Loucy (cell line): ENCODE data around the gene TAF3.

Source experiments
- H2AFZ ChIP-seq: fragments of 200-600 bp; sonication (generic); 2 replicates; pipeline ENCODE4 v1.6.0; 2016; ENCODE audit warnings: antibody characterized with exemption, mild to moderate bottlenecking, low read length, moderate library complexity
- H3F3A ChIP-seq: fragments of 200-600 bp; 2 replicates; pipeline ENCODE4 v1.6.0; 2016; ENCODE audit warnings: antibody characterized with exemption, low read depth, mild to moderate bottlenecking
- H3K27me3 ChIP-seq: fragments of 200-600 bp; sonication (generic); 2 replicates; pipeline ENCODE4 v1.6.1; 2014; ENCODE audit warnings: low read length, mild to moderate bottlenecking; ENCODE audit not compliant: insufficient read depth, poor library complexity, severe bottlenecking
- H3K36me3 ChIP-seq: fragments of 200-600 bp; sonication (generic); 2 replicates; pipeline ENCODE4 v1.6.1; 2016; ENCODE audit warnings: low read length; ENCODE audit not compliant: insufficient read depth
- H3K4me1 ChIP-seq: fragments of 200-600 bp; sonication (generic); 2 replicates; pipeline ENCODE4 v1.5.1; 2014; ENCODE audit warnings: low read length, mild to moderate bottlenecking; ENCODE audit not compliant: insufficient read depth, poor library complexity, severe bottlenecking
- H3K4me2 ChIP-seq: fragments of 200-600 bp; sonication (generic); 2 replicates; pipeline ENCODE4 v1.6.0; 2014; ENCODE audit warnings: antibody characterized with exemption, low read length, low read depth, mild to moderate bottlenecking; ENCODE audit not compliant: poor library complexity, severe bottlenecking
- H3K4me3 ChIP-seq: fragments of 200-600 bp; sonication (generic); 2 replicates; pipeline ENCODE4 v1.5.1; 2014; ENCODE audit warnings: low read length, mild to moderate bottlenecking, mixed read lengths; ENCODE audit not compliant: poor library complexity, severe bottlenecking
- H3K79me2 ChIP-seq: fragments of 200-600 bp; sonication (generic); 2 replicates; pipeline ENCODE4 v1.6.1; 2014; ENCODE audit warnings: low read length; ENCODE audit not compliant: insufficient read depth
- H3K9ac ChIP-seq: fragments of 200-600 bp; sonication (generic); 2 replicates; pipeline ENCODE4 v1.6.0; 2014; ENCODE audit warnings: mild to moderate bottlenecking, low read depth, low read length, moderate library complexity; ENCODE audit not compliant: poor library complexity, severe bottlenecking
- H3K9me2 ChIP-seq: fragments of 200-600 bp; sonication (generic); replicated peaks from 2 replicates; pipeline ENCODE4 v1.6.1; 2016; ENCODE audit warnings: low read depth, low read length, mixed read lengths
- H3K9me3 ChIP-seq: fragments of 200-600 bp; sonication (generic); 2 replicates; pipeline ENCODE4 v1.6.1; 2014; ENCODE audit warnings: mild to moderate bottlenecking, antibody characterized with exemption, low read length, low read depth; ENCODE audit not compliant: insufficient read depth
- H4K20me1 ChIP-seq: fragments of 200-600 bp; sonication (generic); 2 replicates; pipeline ENCODE4 v1.6.0; 2014; ENCODE audit warnings: antibody characterized with exemption, low read length, mild to moderate bottlenecking; ENCODE audit not compliant: insufficient read depth, poor library complexity, severe bottlenecking
- CTCF ChIP-seq: fragments of 200-600 bp; sonication (generic); conservative IDR thresholded peaks from 2 replicates; pipeline ENCODE4 v1.5.1; 2014; ENCODE audit warnings: mild to moderate bottlenecking, antibody characterized with exemption, low read length
- EZH2phosphoT487 ChIP-seq: fragments of 200-600 bp; IDR thresholded peaks from 2 replicates; pipeline ENCODE4 v1.6.1; 2018; ENCODE audit warnings: antibody characterized with exemption, mild to moderate bottlenecking, moderate library complexity, borderline replicate concordance

Gene TAF3

GRCh38 chr10:7901256-7901655 is 83.0 kb downstream of the TAF3 start:
- H3K9me3 ChIP-seq: no peaks in the 10 kb centered on the region
- no peak overlapping the region for H3K9ac ChIP-seq
- no peaks in the 10 kb centered on the region for H3K27me3 ChIP-seq
- H3K36me3 ChIP-seq: peaks cover 22% of the 10 kb centered on the region
- no peaks in the 10 kb centered on the region for H3K9me2 ChIP-seq
- no peak overlapping the region for H3K4me3 ChIP-seq
- H2AFZ ChIP-seq: no peak overlapping the region
- TF ChIP-seq EZH2phosphoT487: no peak
- no peak for TF ChIP-seq CTCF
- H4K20me1 ChIP-seq: no peaks in the 10 kb centered on the region
- H3K4me2 ChIP-seq: no peak overlapping the region
- peaks cover 9% of the 10 kb centered on the region; the same call in 1 of the 2 replicates for H3K79me2 ChIP-seq
- H3K4me1 ChIP-seq: no peaks in the 10 kb centered on the region
- H3F3A ChIP-seq: no peaks in the 10 kb centered on the region

- no peaks in the 10 kb centered on the region for H3K27me3 ChIP-seq
- TF ChIP-seq CTCF (no peak), EZH2phosphoT487 (no peak)
These were observed 84.1 kb downstream of the TAF3 start for GRCh38 chr10:7902413-7902812.

GRCh38 chr10:7903851-7904250 is 85.5 kb downstream of the TAF3 start:
- TF ChIP-seq CTCF: no peak
- no peak for TF ChIP-seq EZH2phosphoT487
- peaks cover 10% of the 10 kb centered on the region for H3K4me1 ChIP-seq
- H2AFZ ChIP-seq: no peak overlapping the region
- H3K9me3 ChIP-seq: no peaks in the 10 kb centered on the region
- no peaks in the 10 kb centered on the region for H4K20me1 ChIP-seq
- H3K9me2 ChIP-seq: no peaks in the 10 kb centered on the region
- H3K4me3 ChIP-seq: no peak overlapping the region
- H3K79me2 ChIP-seq: peaks cover 9% of the 10 kb centered on the region; the same call in 1 of the 2 replicates
- no peak overlapping the region for H3K4me2 ChIP-seq
- H3K36me3 ChIP-seq: peaks cover 7% of the 10 kb centered on the region; the same call in 1 of the 2 replicates
- H3K9ac ChIP-seq: no peak overlapping the region
- H3F3A ChIP-seq: no peaks in the 10 kb centered on the region
- H3K27me3 ChIP-seq: no peaks in the 10 kb centered on the region

More at GRCh38 chr10:7902413-7902812, 84.1 kb downstream of the TAF3 start:
- H3K79me2 ChIP-seq: peaks cover 9% of the 10 kb centered on the region; the same call in 1 of the 2 replicates
- no peak overlapping the region for H3K9ac ChIP-seq
- no peak overlapping the region for H2AFZ ChIP-seq
- H3K4me2 ChIP-seq: no peak overlapping the region
- no peaks in the 10 kb centered on the region for H3K9me2 ChIP-seq
- H3K36me3 ChIP-seq: peaks cover 12% of the 10 kb centered on the region
- H3K4me3 ChIP-seq: no peak overlapping the region
- H3K4me1 ChIP-seq: no peaks in the 10 kb centered on the region
- H3K9me3 ChIP-seq: no peaks in the 10 kb centered on the region
- no peaks in the 10 kb centered on the region for H4K20me1 ChIP-seq
- H3F3A ChIP-seq: no peaks in the 10 kb centered on the region
